Gastroesophageal sphincter (tissue), 4 donors: ENCODE results near the gene TBC1D1. TPM values are rescaled to one million over a fixed set of nuclear protein-coding genes. Genes with fewer than 3 reads are reported as not detected.
A peak's percentile ranks its signal among the peaks of the same experiment; 100 is the strongest.

Experiments used
- ATAC-seq: fragments of 150-250 bp; one replicate; pipeline ENCODE4 v1.9.1; 2016; ENCODE audit warnings: mild to moderate bottlenecking, moderate library complexity
- H3K27ac ChIP-seq, 4 donors: fragments of 200-600 bp; sonication (generic) in 3 of 4; 1 replicate in 3 of 4; 2 replicates in 1 of 4; pipeline ENCODE4 v1.5.1; 2016 to 2019
- H3K27me3 ChIP-seq: fragments of 200-600 bp; sonication (generic); one replicate; pipeline ENCODE4 v1.5.1; 2019
- H3K36me3 ChIP-seq, 2 donors: fragments of 200-600 bp; sonication (generic); one replicate each; pipeline ENCODE4 v1.5.1; 2019; ENCODE audit warnings: control low read depth in 1 of 2
- H3K4me1 ChIP-seq, 3 donors: fragments of 200-600 bp; sonication (generic); 1 replicate in 2 of 3; 2 replicates in 1 of 3; pipeline ENCODE4 v1.5.1; 2016 to 2019; ENCODE audit warnings: control low read depth in 2 of 3
- H3K4me3 ChIP-seq, 2 donors: fragments of 200-600 bp; sonication (generic); one replicate each; pipeline ENCODE4 v1.5.1; 2019; ENCODE audit warnings: mild to moderate bottlenecking in 1 of 2, moderate library complexity in 1 of 2
- H3K9me3 ChIP-seq, 3 donors: fragments of 200-600 bp; sonication (generic); one replicate each; pipeline ENCODE4 v1.5.1; 2017 to 2019; ENCODE audit warnings: control low read depth in 2 of 3
- EP300 ChIP-seq: sonication (generic); formaldehyde crosslinking; IDR thresholded peaks from one replicate; pipeline ENCODE4 v1.6.1; 2017; ENCODE audit warnings: antibody characterized with exemption, mild to moderate bottlenecking
- POLR2A ChIP-seq, 2 donors: fragments of 450-650 bp; IDR thresholded peaks; one replicate each; pipeline ENCODE4 v1.6.1; 2017; ENCODE audit warnings: antibody characterized with exemption in 2 of 2, mild to moderate bottlenecking in 2 of 2, moderate library complexity in 1 of 2
- POLR2AphosphoS5 ChIP-seq: sonication (generic); formaldehyde crosslinking; IDR thresholded peaks from one replicate; pipeline ENCODE4 v1.6.1; 2017; ENCODE audit warnings: antibody characterized with exemption
- WGBS, 2 donors: methylation state at CpG; one replicate each; pipeline ENCODE4 v1.1.5; 2018; ENCODE audit warnings: low coverage in 1 of 2; 5-methylcytosine and 5-hydroxymethylcytosine counted together
- total RNA-seq, 4 donors: library from RNA; depleted of rRNA; stranded (reverse); fragments of >200 nt; gene quantifications; one replicate each; pipeline ENCODE4 v1.1.0, GENCODE V29; 2016
- TF ChIP-seq, protein P1 (sequence below), 4 experiments: fragments of 200-600 bp in 2 of 4; fragments of 450-650 bp in 2 of 4; sonication (generic) in 1 of 4; IDR thresholded peaks; one replicate each; pipeline ENCODE4 v1.5.1; 2017 to 2019; ENCODE audit warnings: antibody characterized with exemption in 4 of 4, mild to moderate bottlenecking in 2 of 4, moderate library complexity in 2 of 4

The TBC1D1 gene
- total RNA-seq, 4 donors from 2014 or later: 190 to 279 (median 241) TPM

GRCh38 chr4:37999000-37999716 lies 108.3 kb downstream of the TBC1D1 start:
- peaks cover 0 to 95% (median 8%) of the 10 kb centered on the region in 3 donors for H3K4me1 ChIP-seq
- no peaks in the 10 kb centered on the region for H3K9me3 ChIP-seq
- no peak overlapping the region for H3K4me3 ChIP-seq
- ATAC-seq: no peak
- WGBS, 2 donors: 82 to 86% methylated on average over 6 to 8 of the region's 12 CpGs
- peak overlapping the region in 2 of 4 donors; percentile 42 to 78 for H3K27ac ChIP-seq
- no peaks in the 10 kb centered on the region for H3K36me3 ChIP-seq
- H3K27me3 ChIP-seq: no peaks in the 10 kb centered on the region
- TF ChIP-seq, protein P1, sequence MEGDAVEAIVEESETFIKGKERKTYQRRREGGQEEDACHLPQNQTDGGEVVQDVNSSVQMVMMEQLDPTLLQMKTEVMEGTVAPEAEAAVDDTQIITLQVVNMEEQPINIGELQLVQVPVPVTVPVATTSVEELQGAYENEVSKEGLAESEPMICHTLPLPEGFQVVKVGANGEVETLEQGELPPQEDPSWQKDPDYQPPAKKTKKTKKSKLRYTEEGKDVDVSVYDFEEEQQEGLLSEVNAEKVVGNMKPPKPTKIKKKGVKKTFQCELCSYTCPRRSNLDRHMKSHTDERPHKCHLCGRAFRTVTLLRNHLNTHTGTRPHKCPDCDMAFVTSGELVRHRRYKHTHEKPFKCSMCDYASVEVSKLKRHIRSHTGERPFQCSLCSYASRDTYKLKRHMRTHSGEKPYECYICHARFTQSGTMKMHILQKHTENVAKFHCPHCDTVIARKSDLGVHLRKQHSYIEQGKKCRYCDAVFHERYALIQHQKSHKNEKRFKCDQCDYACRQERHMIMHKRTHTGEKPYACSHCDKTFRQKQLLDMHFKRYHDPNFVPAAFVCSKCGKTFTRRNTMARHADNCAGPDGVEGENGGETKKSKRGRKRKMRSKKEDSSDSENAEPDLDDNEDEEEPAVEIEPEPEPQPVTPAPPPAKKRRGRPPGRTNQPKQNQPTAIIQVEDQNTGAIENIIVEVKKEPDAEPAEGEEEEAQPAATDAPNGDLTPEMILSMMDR (IDR thresholded peaks at IDR 0.05): no peak
- TF ChIP-seq EP300: no peak

GRCh38 chr4:37999965-38000364 lies 109.1 kb downstream of the TBC1D1 start:
- 100% methylated on average over 3 of the region's 3 CpGs for WGBS, 2 donors
- Histone ChIP-seq H3K9me3 (no peaks in the 10 kb centered on the region), H3K27ac (no peak overlapping the region), H3K4me1 (peaks cover 0 to 95% (median 14%) of the 10 kb centered on the region in 3 donors), H3K27me3 (no peaks in the 10 kb centered on the region), H3K4me3 (no peak overlapping the region), H3K36me3 (no peaks in the 10 kb centered on the region)
- no peak for TF ChIP-seq POLR2A (IDR thresholded peaks at IDR 0.05)
- TF ChIP-seq, protein P1 (IDR thresholded peaks at IDR 0.05): no peak
- no peak for TF ChIP-seq POLR2AphosphoS5
- TF ChIP-seq EP300: no peak
- no peak for ATAC-seq

DNA sequence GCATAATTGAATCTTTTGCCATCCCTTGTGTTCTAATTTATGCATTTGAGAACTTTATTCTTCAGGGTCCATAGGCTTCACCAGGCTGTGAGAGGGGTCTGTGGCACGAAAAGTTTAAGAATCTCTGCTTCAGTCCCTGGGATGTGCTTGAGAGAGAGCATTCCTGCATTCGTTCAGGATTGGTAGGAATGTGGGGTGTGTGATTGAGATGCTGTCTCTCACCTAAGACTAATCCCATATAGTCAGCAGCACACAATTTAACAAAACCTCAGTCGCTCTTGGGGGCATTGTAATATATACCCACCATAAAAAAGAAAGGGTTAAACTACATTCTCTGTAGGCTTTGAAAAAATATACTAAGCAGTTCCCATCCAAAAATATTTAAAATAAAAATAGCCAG lies 111.0 kb downstream of the TBC1D1 start:
- Histone ChIP-seq H3K9me3 (no peaks in the 10 kb centered on the region), H3K27ac (no peak overlapping the region), H3K4me3 (no peak overlapping the region), H3K36me3 (no peaks in the 10 kb centered on the region), H3K27me3 (no peaks in the 10 kb centered on the region), H3K4me1 (peaks cover 0 to 95% (median 18%) of the 10 kb centered on the region in 3 donors)
- no peak for ATAC-seq
- 83 to 86% methylated on average over 1 to 3 of the region's 3 CpGs for WGBS, 2 donors
- no peak for TF ChIP-seq POLR2A (IDR thresholded peaks at IDR 0.05)

DNA sequence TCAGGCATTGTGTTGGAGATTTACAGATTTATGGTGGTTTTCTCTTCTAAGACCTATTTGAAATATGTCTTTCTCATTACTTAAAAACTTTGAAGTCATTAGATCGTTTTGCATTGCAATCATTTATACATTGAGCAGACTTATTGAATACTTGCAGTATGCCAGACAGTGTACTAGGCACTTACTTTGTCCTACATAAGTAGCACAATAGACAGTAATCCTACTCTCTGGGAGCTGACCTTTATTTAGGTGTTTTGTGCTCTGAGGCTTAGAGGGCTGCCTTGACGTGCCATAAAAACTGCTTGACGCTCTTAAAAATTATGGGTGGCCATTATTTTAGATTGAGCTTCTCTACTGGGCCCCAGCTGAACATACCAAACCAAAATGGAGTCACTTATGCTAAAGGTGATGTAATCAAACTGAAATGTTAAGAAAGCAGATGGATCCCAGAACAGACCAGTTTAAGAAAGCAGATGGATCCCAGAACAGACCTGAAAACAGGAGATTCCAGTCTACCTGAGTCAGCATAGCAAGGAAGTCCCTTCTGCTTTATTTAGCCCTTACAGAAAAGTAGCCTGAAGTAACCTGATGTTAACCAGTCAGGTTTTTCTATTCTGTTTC lies 111.7 kb downstream of the TBC1D1 start:
- Histone ChIP-seq H3K4me3 (no peak overlapping the region), H3K4me1 (peaks cover 0 to 95% (median 18%) of the 10 kb centered on the region in 3 donors), H3K9me3 (no peaks in the 10 kb centered on the region), H3K27me3 (no peaks in the 10 kb centered on the region), H3K36me3 (no peaks in the 10 kb centered on the region), H3K27ac (peak overlapping the region in 2 of 4 donors; percentile 15 to 16)
- WGBS, 2 donors: 44 to 80% methylated on average over 1 to 3 of the region's 3 CpGs
- ATAC-seq: no peak
- no peak for TF ChIP-seq POLR2A (IDR thresholded peaks at IDR 0.05)
- TF ChIP-seq POLR2AphosphoS5: peak; percentile 4

DNA sequence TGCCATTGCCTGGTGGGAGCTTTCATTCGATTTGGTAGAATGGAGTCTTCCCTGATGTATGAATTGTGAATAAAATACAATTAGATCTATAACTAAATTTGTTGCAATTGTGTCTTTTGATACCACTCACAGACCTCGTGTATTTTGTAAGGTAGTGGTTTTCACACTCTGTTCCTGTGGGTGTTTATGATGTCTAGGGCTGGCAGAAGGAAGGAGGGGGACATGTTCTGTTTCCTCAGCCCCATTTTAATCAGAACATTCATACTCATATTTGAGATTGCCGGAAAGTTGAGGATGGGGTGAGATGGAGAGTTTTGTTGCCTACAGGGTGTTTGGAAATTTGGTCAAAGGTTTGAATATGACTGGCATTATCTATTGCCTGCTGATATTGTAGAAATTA lies 112.2 kb downstream of the TBC1D1 start:
- Histone ChIP-seq H3K4me3 (no peak overlapping the region), H3K4me1 (peaks cover 0 to 95% (median 18%) of the 10 kb centered on the region in 3 donors), H3K27ac (peak overlapping the region in 2 of 4 donors; percentile 15 to 16), H3K9me3 (no peaks in the 10 kb centered on the region), H3K36me3 (no peaks in the 10 kb centered on the region), H3K27me3 (no peaks in the 10 kb centered on the region)
- WGBS, 2 donors: 78 to 81% methylated on average over 3 of the region's 3 CpGs
- TF ChIP-seq EP300 (no peak), POLR2AphosphoS5 (no peak), POLR2A (IDR thresholded peaks at IDR 0.05) (no peak)
- no peak for ATAC-seq

- H3K9me3 ChIP-seq: no peaks in the 10 kb centered on the region
- H3K36me3 ChIP-seq: no peaks in the 10 kb centered on the region
- H3K27ac ChIP-seq: peak overlapping the region in 1 of 4 donors; percentile 15
- H3K4me3 ChIP-seq: no peak overlapping the region
- ATAC-seq: no peak
- H3K27me3 ChIP-seq: no peaks in the 10 kb centered on the region
- peaks cover 0 to 95% (median 18%) of the 10 kb centered on the region in 3 donors for H3K4me1 ChIP-seq
- WGBS, 2 donors: 100% methylated on average over 1 of the region's 1 CpG; no CpG with 5 or more reads in 1 of the 2 donors
- no peak for TF ChIP-seq EP300
- no peak for TF ChIP-seq POLR2AphosphoS5
- TF ChIP-seq, protein P1 (IDR thresholded peaks at IDR 0.05): no peak
- no peak for TF ChIP-seq POLR2A (IDR thresholded peaks at IDR 0.05)
Measured at GRCh38 chr4:38003628-38004027, 112.7 kb downstream of the TBC1D1 start.
